H1 (cell line): ENCODE data around the gene DMAC2. TPM values are rescaled to one million over a fixed set of nuclear protein-coding genes. Genes with fewer than 3 reads are reported as not detected.

Experiments used
- CTCF ChIA-PET: fragments of 300-600 bp; sonication (Branson Sonifier 250); formaldehyde crosslinking; loops from one replicate; lab custom pipeline; 2021; ENCODE audit not compliant: partially characterized antibody; lab: Charles Lee
- POLR2A ChIA-PET: fragments of 300-600 bp; sonication (Branson Sonifier 250); formaldehyde crosslinking; loops from one replicate; lab custom pipeline; 2021; ENCODE audit warnings: inconsistent platforms; ENCODE audit not compliant: partially characterized antibody; lab: Charles Lee
- DNase-seq, 2 experiments: peaks; one replicate each; pipeline versions ENCODE4 v3.0.0 to v3.0.0-alpha.2; 2010 to 2022; ENCODE audit warnings: low spot score in 2 of 2, low read depth in 1 of 2, mixed read lengths in 1 of 2
- FAIRE-seq: peaks from 2 replicates; lab custom pipeline; 2011; peaks lifted over from hg19 to GRCh38; lab: Jason Lieb, UNC
- H2AFZ ChIP-seq: 2 replicates; pipeline ENCODE4 v1.8.1; 2012; ENCODE audit warnings: low read length, inconsistent platforms
- H2AK5ac ChIP-seq: 2 replicates; pipeline ENCODE4 v1.6.1; 2013; ENCODE audit warnings: low read depth, low read length
- H2BK120ac ChIP-seq: replicated peaks from 2 replicates; pipeline ENCODE3; 2013; ENCODE audit warnings: low read depth, low read length, inconsistent platforms
- H2BK12ac ChIP-seq: 2 replicates; pipeline ENCODE4 v1.6.1; 2013; ENCODE audit warnings: low read depth, low read length
- H2BK15ac ChIP-seq: 2 replicates; pipeline ENCODE4 v1.6.1; 2013; ENCODE audit warnings: low read length
- H2BK20ac ChIP-seq: 2 replicates; pipeline ENCODE4 v1.6.1; 2013; ENCODE audit warnings: low read length
- H2BK5ac ChIP-seq: 2 replicates; pipeline ENCODE4 v1.6.1; 2013; ENCODE audit warnings: low read depth, low read length
- H3K14ac ChIP-seq: 2 replicates; pipeline ENCODE4 v1.6.1; 2013; ENCODE audit warnings: inconsistent platforms; ENCODE audit not compliant: insufficient read length
- H3K18ac ChIP-seq: 2 replicates; pipeline ENCODE4 v1.6.1; 2013; ENCODE audit warnings: low read length; ENCODE audit errors: extremely low read depth
- H3K23ac ChIP-seq: 2 replicates; pipeline ENCODE4 v1.6.1; 2013; ENCODE audit warnings: inconsistent platforms; ENCODE audit not compliant: insufficient read length
- H3K23me2 ChIP-seq: 2 replicates; pipeline ENCODE4 v1.6.1; 2013; ENCODE audit warnings: low read depth, low read length
- H3K27ac ChIP-seq: 2 replicates; pipeline ENCODE4 v1.6.1; 2011; ENCODE audit warnings: low read depth, low read length, inconsistent platforms
- H3K27me3 ChIP-seq, 4 experiments: replicated peaks in 1 of 4; 1 replicate in 1 of 4; 2 replicates in 3 of 4; pipeline versions ENCODE4 v1.6.1 to v1.8.1; 2011 to 2013; ENCODE audit warnings: low read length in 3 of 4, mild to moderate bottlenecking in 3 of 4, inconsistent platforms in 2 of 4, mixed read lengths in 2 of 4, moderate library complexity in 1 of 4; ENCODE audit not compliant: control insufficient read depth in 3 of 4, insufficient read depth in 3 of 4; ENCODE audit errors: extremely low read depth in 1 of 4
- H3K36me3 ChIP-seq, 4 experiments: 2 replicates each; pipeline versions ENCODE4 v1.6.1 to v1.8.1; 2011 to 2013; ENCODE audit warnings: mild to moderate bottlenecking in 4 of 4, low read length in 3 of 4, moderate library complexity in 2 of 4, control low read depth in 1 of 4, inconsistent platforms in 1 of 4; ENCODE audit not compliant: insufficient read depth in 4 of 4, control insufficient read depth in 2 of 4
- H3K4ac ChIP-seq: replicated peaks from 2 replicates; pipeline ENCODE3; 2013; ENCODE audit warnings: low read length, low read depth, mixed read lengths, inconsistent platforms; ENCODE audit not compliant: insufficient read length
- H3K4me1 ChIP-seq, 4 experiments: replicated peaks in 1 of 4; 1 replicate in 1 of 4; 2 replicates in 3 of 4; pipeline versions ENCODE4 v1.6.1 to v1.8.1; 2011 to 2013; ENCODE audit warnings: low read length in 3 of 4, inconsistent platforms in 2 of 4, mixed read lengths in 1 of 4; ENCODE audit not compliant: insufficient read depth in 4 of 4, control insufficient read depth in 3 of 4
- H3K4me2 ChIP-seq, 2 experiments: 2 replicates each; pipeline versions ENCODE4 v1.6.1 to v1.8.1; 2011 to 2013; ENCODE audit warnings: low read depth in 2 of 2, low read length in 2 of 2, control low read depth in 1 of 2, inconsistent platforms in 1 of 2, mild to moderate bottlenecking in 1 of 2; ENCODE audit not compliant: insufficient read depth in 1 of 2
- H3K4me3 ChIP-seq, 4 experiments: fragments of 200-600, 300-600 bp in 1 of 4; sonication (generic), shearing (Covaris generic), sonication (Bioruptor Twin) in 1 of 4; 2 replicates each; pipeline versions ENCODE4 v1.5.1 to v1.8.1; 2011 to 2016; ENCODE audit warnings: low read length in 4 of 4, low read depth in 3 of 4, control low read depth in 2 of 4, inconsistent platforms in 2 of 4, mild to moderate bottlenecking in 2 of 4, mixed read lengths in 1 of 4, moderate library complexity in 1 of 4; ENCODE audit not compliant: insufficient read depth in 2 of 4; ENCODE audit errors: extremely low read depth in 1 of 4
- H3K56ac ChIP-seq: replicated peaks from 2 replicates; pipeline ENCODE3; 2013; ENCODE audit warnings: low read depth, mild to moderate bottlenecking, mixed read lengths, low read length, inconsistent platforms; ENCODE audit not compliant: insufficient read length
- H3K79me1 ChIP-seq: 2 replicates; pipeline ENCODE4 v1.6.1; 2013; ENCODE audit warnings: low read depth, low read length, control low read depth
- H3K79me2 ChIP-seq, 2 experiments: 2 replicates each; pipeline versions ENCODE4 v1.6.1 to v1.8.1; 2012 to 2013; ENCODE audit warnings: low read length in 2 of 2, mild to moderate bottlenecking in 2 of 2, inconsistent platforms in 1 of 2; ENCODE audit not compliant: insufficient read depth in 2 of 2, control insufficient read depth in 1 of 2
- H3K9ac ChIP-seq, 4 experiments: replicated peaks in 1 of 4; 1 replicate in 1 of 4; 2 replicates in 3 of 4; pipeline versions ENCODE4 v1.6.1 to v1.8.1; 2011 to 2013; ENCODE audit warnings: low read depth in 3 of 4, low read length in 3 of 4, control low read depth in 2 of 4, mild to moderate bottlenecking in 2 of 4, moderate library complexity in 2 of 4, inconsistent platforms in 1 of 4; ENCODE audit errors: extremely low read depth in 1 of 4
- H3K9me3 ChIP-seq, 2 experiments: 2 replicates each; pipeline versions ENCODE4 v1.6.1 to v1.8.1; 2012 to 2013; ENCODE audit warnings: mild to moderate bottlenecking in 2 of 2, moderate library complexity in 2 of 2, control low read depth in 1 of 2, inconsistent platforms in 1 of 2, low read depth in 1 of 2, low read length in 1 of 2, mixed read lengths in 1 of 2; ENCODE audit not compliant: insufficient read depth in 2 of 2
- H4K20me1 ChIP-seq, 2 experiments: replicated peaks in 1 of 2; 2 replicates each; pipeline versions ENCODE3 to v1.8.1; 2011 to 2013; ENCODE audit warnings: inconsistent platforms in 2 of 2, low read length in 2 of 2, mild to moderate bottlenecking in 1 of 2; ENCODE audit not compliant: insufficient read depth in 2 of 2, control insufficient read depth in 1 of 2
- H4K5ac ChIP-seq: 2 replicates; pipeline ENCODE4 v1.6.1; 2013; ENCODE audit warnings: low read length, low read depth, mixed read lengths, inconsistent platforms; ENCODE audit not compliant: insufficient read length
- H4K8ac ChIP-seq: 2 replicates; pipeline ENCODE4 v1.8.0; 2013; ENCODE audit warnings: mild to moderate bottlenecking, moderate library complexity, low read length, inconsistent platforms; ENCODE audit not compliant: insufficient read depth; ENCODE audit errors: extremely low read depth
- H4K91ac ChIP-seq: replicated peaks from 2 replicates; pipeline ENCODE3; 2013; ENCODE audit warnings: low read length, mixed read lengths, inconsistent platforms; ENCODE audit not compliant: insufficient read length
- CBX5 ChIP-seq: fragments of 300-800, 300-1000 bp; sonication (generic); IDR thresholded peaks from 2 replicates; pipeline ENCODE4 v1.7.1; 2016; ENCODE audit warnings: antibody characterized with exemption, low read length, low read depth
- EZH2 ChIP-seq: fragments of 200-600 bp; sonication (generic); IDR thresholded peaks from 2 replicates; pipeline ENCODE4 v1.7.1; 2012; ENCODE audit warnings: low read depth, mild to moderate bottlenecking, moderate library complexity, low read length, inconsistent platforms; ENCODE audit not compliant: severe bottlenecking
- HDAC6 ChIP-seq: IDR thresholded peaks from one replicate; pipeline ENCODE4 v1.7.1; 2012; ENCODE audit warnings: low read depth, mild to moderate bottlenecking, inconsistent platforms, low read length, moderate library complexity
- JUN ChIP-seq: IDR thresholded peaks from 2 replicates; pipeline ENCODE4 v1.6.1; 2011; ENCODE audit warnings: low read depth, mild to moderate bottlenecking, improper control_type of control experiment, low read length
- KDM5A ChIP-seq: fragments of 200-600 bp; IDR thresholded peaks from 2 replicates; pipeline ENCODE4 v1.7.1; 2012; ENCODE audit warnings: mild to moderate bottlenecking, low read length, inconsistent platforms, mixed read lengths
- NRF1 ChIP-seq: IDR thresholded peaks from 2 replicates; pipeline ENCODE4 v1.6.1; 2011; ENCODE audit warnings: mild to moderate bottlenecking, low read depth, low read length, improper control_type of control experiment
- SIX5 ChIP-seq: IDR thresholded peaks from 2 replicates; pipeline ENCODE4 v1.6.1; 2011; ENCODE audit warnings: mild to moderate bottlenecking, low read depth, low read length
- WGBS, 2 experiments: shearing (Covaris generic) in 1 of 2; methylation state at CpG; one replicate each; pipeline versions ENCODE4 v1.1.6 to v1.1.7; 2013 to 2015; ENCODE audit warnings: low lambda C conversion rate in 2 of 2, mixed read lengths in 2 of 2, inconsistent platforms in 1 of 2, low coverage in 1 of 2, missing lambda C conversion rate in 1 of 2; ENCODE audit not compliant: insufficient replicate concordance in 2 of 2, insufficient coverage in 1 of 2, insufficient read length in 1 of 2; ENCODE audit errors: extremely low coverage in 1 of 2, missing lambda C conversion rate in 1 of 2; 5-methylcytosine and 5-hydroxymethylcytosine counted together
- long read RNA-seq, 2 experiments: library from RNA in 1 of 2; library from capped mRNA in 1 of 2; stranded (forward); transcript quantifications; one replicate each; pipeline ENCODE4 v2.0.0, GENCODE V29; 2021; ENCODE audit warnings: inconsistent platforms in 1 of 2
- polyA minus RNA-seq, 3 experiments: library from RNA; depleted of rRNA, polyadenylated mRNA; stranded (reverse); fragments of >200 nt; gene quantifications; 1 replicate in 2 of 3; 2 replicates in 1 of 3; pipeline ENCODE4 v1.2.3, GENCODE V29; 2011
- polyA plus RNA-seq, 7 experiments: library from polyadenylated mRNA; depleted of rRNA in 3 of 7; stranded (reverse) in 5 of 7; unstranded in 2 of 7; fragments of >200 nt in 5 of 7; fragments of 200-250 nt in 2 of 7; gene quantifications; 1 replicate in 5 of 7; 2 replicates in 1 of 7; 4 replicates in 1 of 7; pipeline versions ENCODE4 v1.2.1 to v1.2.3, GENCODE V29; 2011 to 2013; ENCODE audit warnings: missing spikeins in 2 of 7, mixed read lengths in 2 of 7
- total RNA-seq: library from RNA; stranded (reverse); fragmentation: NEBNext Ultra II Directional; extraction: Animal tissue kit (Norgen Biotek cat#: 25700); gene quantifications from 2 replicates; pipeline ENCODE4 v1.2.1, GENCODE V29; 2021

DMAC2 gene
- total RNA-seq (86.8 and 92.2 TPM in 2 replicates), polyA plus RNA-seq (2011; rRNA removed) (170 and 190 TPM in 2 replicates), polyA minus RNA-seq (2011; rRNA and poly(A)+ RNA removed) (90.0 and 93.9 TPM in 2 replicates)
- polyA plus RNA-seq (2011; cell fraction: cytosol; rRNA removed): 178 TPM
- polyA plus RNA-seq (2011; cell fraction: nucleus; rRNA removed): 109 TPM
- 79.9 to 110 TPM (median 110 TPM) in 4 replicates for polyA plus RNA-seq (2012, experiment 1 of 2)
- polyA plus RNA-seq (2012, experiment 2 of 2): 150 TPM
- polyA plus RNA-seq (2013, experiment 1 of 2): 57.8 TPM
- 57.8 TPM for polyA plus RNA-seq (2013, experiment 2 of 2)
- polyA minus RNA-seq (2011; cell fraction: cytosol; rRNA and poly(A)+ RNA removed): 73.2 TPM
- polyA minus RNA-seq (2011; cell fraction: nucleus; rRNA and poly(A)+ RNA removed): 37.0 TPM
- long read RNA-seq, experiment 1, transcript DMAC2-208 (5 exons, 979 nt): major isoform, 6 of 86 reads
- long read RNA-seq, experiment 1, partial matches to known transcripts: 57 of 86 reads
- long read RNA-seq, experiment 1, other reads (novel, unspliced or antisense): 19 of 86 reads
- long read RNA-seq, experiment 2, transcript DMAC2-201 (6 exons, 1,692 nt): minor isoform, 44 of 293 reads
- long read RNA-seq, experiment 2, transcript DMAC2-210 (5 exons, 1,622 nt): minor isoform, 9 of 293 reads
- long read RNA-seq, experiment 2, transcript DMAC2-204 (4 exons, 1,454 nt): minor isoform, 17 of 293 reads
- long read RNA-seq, experiment 2, transcript DMAC2-208 (5 exons, 979 nt): major isoform, 56 of 293 reads
- long read RNA-seq, experiment 2, partial matches to known transcripts: 11 of 293 reads
- long read RNA-seq, experiment 2, other reads (novel, unspliced or antisense): 145 of 293 reads

GRCh38 chr19:41439441-41440222 is at the start of gene DMAC2:
DMAC2 (minus strand) TSS chr19:41439912; CDS start chr19:41439899, 13 bp downstream.
- H3K23me2 ChIP-seq: peaks cover 2% of the 10 kb centered on the region; the same call in 1 of the 2 replicates
- peak within 1 kb of the TSS; percentile 98 for H4K91ac ChIP-seq
- H3K4ac ChIP-seq: no peak within 1 kb of the TSS
- H3K4me1 ChIP-seq: no peaks in the 10 kb centered on the region
- H3K14ac ChIP-seq: no peak within 1 kb of the TSS
- H2AK5ac ChIP-seq: no peak within 1 kb of the TSS
- no peaks in the 10 kb centered on the region for H3K27me3 ChIP-seq
- peak within 1 kb of the TSS; percentile 97 for H4K5ac ChIP-seq
- H3K27ac ChIP-seq: peak within 1 kb of the TSS; percentile 98
- FAIRE-seq (peak; percentile 99), DNase-seq (peak; percentile 92 to 96)
- 0 out of 2 replicates have a peak within 1 kb of the TSS, but pooled peaks have one; percentile 61 for H2BK15ac ChIP-seq
- ChIA-PET CTCF (interaction anchor here (0.5 to 20.4 kb wide), 13 partner anchors 8 to 886 kb away, joined by 3 to 364 read pairs (median 4); no protein-coding TSS in a partner anchor), POLR2A (interaction anchor here (0.5 to 6.4 kb wide), 35 partner anchors 8 to 1125 kb away, joined by 3 to 87 read pairs (median 4); partner anchors contain the start of genes B3GNT8, B9D2, BCKDHA and EXOSC5)
- H3K9ac ChIP-seq: peak within 1 kb of the TSS; percentile 95 to 98 (median 97)
- peak within 1 kb of the TSS; percentile 93 for H3K56ac ChIP-seq
- peak within 1 kb of the TSS; percentile 67 to 81 for H3K4me2 ChIP-seq
- H2BK20ac ChIP-seq: no peak within 1 kb of the TSS
- peak within 1 kb of the TSS; percentile 77; the same call in 1 of the 2 replicates for H2BK12ac ChIP-seq
- peak within 1 kb of the TSS; percentile 81 to 99 (median 90) for H3K4me3 ChIP-seq
- 6% methylated on average over 38 of the region's 40 CpGs; no CpG with 5 or more reads in 1 of the 2 experiments for WGBS, 2 experiments
- H4K8ac ChIP-seq: peak within 1 kb of the TSS; percentile 100
- H2BK120ac ChIP-seq: no peak within 1 kb of the TSS
- H4K20me1 ChIP-seq: no peaks in the 10 kb centered on the region
- no peaks in the 10 kb centered on the region for H3K9me3 ChIP-seq
- H3K36me3 ChIP-seq: peaks cover 0 to 6% (median 2%) of the 10 kb centered on the region in 4 experiments; a peak in 2 of 8 replicates
- H2AFZ ChIP-seq: peak within 1 kb of the TSS; percentile 83; the same call in 1 of the 2 replicates
- H3K18ac ChIP-seq: peak within 1 kb of the TSS; percentile 100
- peaks cover 0 to 8% of the 10 kb centered on the region in 2 experiments; a peak in 1 of 4 replicates for H3K79me2 ChIP-seq
- peak within 1 kb of the TSS; percentile 99 for H2BK5ac ChIP-seq
- 0 out of 2 replicates have a peak, but pooled peaks cover 4% of the 10 kb centered on the region for H3K79me1 ChIP-seq
- no peak within 1 kb of the TSS for H3K23ac ChIP-seq
- TF ChIP-seq HDAC6: no peak
- no peak for TF ChIP-seq EZH2
- no peak for TF ChIP-seq SIX5
- no peak for TF ChIP-seq CBX5
- peak; percentile 98 for TF ChIP-seq KDM5A
- TF ChIP-seq NRF1: no peak
- TF ChIP-seq JUN: 0 out of 2 replicates have a peak, but pooled peaks have one; percentile 26
